ENCODE results near the gene RAP2B. TPM values are rescaled to one million over a fixed set of nuclear protein-coding genes. Genes with fewer than 3 reads are reported as not detected.
A peak's percentile ranks its signal among the peaks of the same experiment; 100 is the strongest.

RAP2B gene
- total RNA-seq, 1 experiment from 2014 or later, result 18.2 TPM

GRCh38 chr3:153209596-153209995 lies 47.6 kb downstream of the RAP2B start:
- no peak overlapping the region for H3K23ac ChIP-seq (ENCODE audit: insufficient read length, low read depth, low read length)
- H3K4me1 Mint-ChIP-seq, result peaks cover 29 to 32% of the 10 kb centered on the region in 2 experiments
- no peaks in the 10 kb centered on the region for H4K20me1 ChIP-seq (ENCODE audit: control insufficient read depth, insufficient read depth, insufficient read length)
- no peak overlapping the region for H3K18ac ChIP-seq (ENCODE audit: insufficient read length, low read depth, low read length)
- no peaks in the 10 kb centered on the region for H3K23me2 ChIP-seq (ENCODE audit: insufficient read length, low read depth, low read length, poor library complexity, severe bottlenecking)
- H3K36me3 Mint-ChIP-seq (ENCODE audit: insufficient read depth in 1 of 3, low read depth in 3 of 3), result no peaks in the 10 kb centered on the region; a peak in 1 of 7 replicates
- no peak overlapping the region for H3K56ac ChIP-seq (ENCODE audit: insufficient read length, low read depth, low read length)
- peak overlapping the region; percentile 48 to 49; a peak in 4 of 5 replicates for H3K4me3 Mint-ChIP-seq
- H2BK15ac ChIP-seq (ENCODE audit: low read depth, low read length), result no peak overlapping the region
- H2AK5ac ChIP-seq (ENCODE audit: insufficient read length, low read length), result no peak overlapping the region
- peak overlapping the region; percentile 21 to 34 (median 32); a peak in 4 of 7 replicates for H3K27ac Mint-ChIP-seq
- H3K79me2 ChIP-seq (ENCODE audit: insufficient read depth, low read length), result no peaks in the 10 kb centered on the region
- H3K27me3 ChIP-seq (ENCODE audit: insufficient read depth, low read length), result no peaks in the 10 kb centered on the region
- H3K4me1 ChIP-seq (ENCODE audit: insufficient read depth, low read length), result peaks cover 4% of the 10 kb centered on the region; the same call in 1 of the 2 replicates
- no peak overlapping the region for H3K9ac ChIP-seq (ENCODE audit: extremely low read depth, insufficient read length, low read length)
- no peaks in the 10 kb centered on the region for H3K9me3 Mint-ChIP-seq
- H4K8ac ChIP-seq (replicated peaks; ENCODE audit: insufficient read length, low read depth, low read length), result no peak overlapping the region
- no peak overlapping the region for H3K14ac ChIP-seq (ENCODE audit: insufficient read depth, low read length)
- TF ChIP-seq, protein P1, sequence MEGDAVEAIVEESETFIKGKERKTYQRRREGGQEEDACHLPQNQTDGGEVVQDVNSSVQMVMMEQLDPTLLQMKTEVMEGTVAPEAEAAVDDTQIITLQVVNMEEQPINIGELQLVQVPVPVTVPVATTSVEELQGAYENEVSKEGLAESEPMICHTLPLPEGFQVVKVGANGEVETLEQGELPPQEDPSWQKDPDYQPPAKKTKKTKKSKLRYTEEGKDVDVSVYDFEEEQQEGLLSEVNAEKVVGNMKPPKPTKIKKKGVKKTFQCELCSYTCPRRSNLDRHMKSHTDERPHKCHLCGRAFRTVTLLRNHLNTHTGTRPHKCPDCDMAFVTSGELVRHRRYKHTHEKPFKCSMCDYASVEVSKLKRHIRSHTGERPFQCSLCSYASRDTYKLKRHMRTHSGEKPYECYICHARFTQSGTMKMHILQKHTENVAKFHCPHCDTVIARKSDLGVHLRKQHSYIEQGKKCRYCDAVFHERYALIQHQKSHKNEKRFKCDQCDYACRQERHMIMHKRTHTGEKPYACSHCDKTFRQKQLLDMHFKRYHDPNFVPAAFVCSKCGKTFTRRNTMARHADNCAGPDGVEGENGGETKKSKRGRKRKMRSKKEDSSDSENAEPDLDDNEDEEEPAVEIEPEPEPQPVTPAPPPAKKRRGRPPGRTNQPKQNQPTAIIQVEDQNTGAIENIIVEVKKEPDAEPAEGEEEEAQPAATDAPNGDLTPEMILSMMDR (conservative IDR thresholded peaks at IDR 0.05), result no peak
- H3K79me1 ChIP-seq (ENCODE audit: insufficient read depth, low read depth, low read length, poor library complexity, severe bottlenecking), result no peaks in the 10 kb centered on the region
- peak overlapping the region; percentile 50 for H3K4me2 ChIP-seq (ENCODE audit: insufficient read depth, insufficient read length, low read length)
- H3K27ac ChIP-seq (ENCODE audit: insufficient read length, low read depth, low read length), result no peak overlapping the region
- no peak overlapping the region for H2BK120ac ChIP-seq (ENCODE audit: low read depth, low read length, poor library complexity, severe bottlenecking)
- no peaks in the 10 kb centered on the region for H3K9me3 ChIP-seq (ENCODE audit: control insufficient read depth, low read depth, low read length)
- DNase-seq, result peak; percentile 89
- H3K27me3 Mint-ChIP-seq (ENCODE audit: low read depth), result no peaks in the 10 kb centered on the region
- H2BK12ac ChIP-seq (ENCODE audit: insufficient read length, low read depth, low read length), result no peak overlapping the region
- WGBS (ENCODE audit: extremely low coverage, insufficient read length, low lambda C conversion rate), result no CpG with 5 or more reads among the region's 8 CpGs
- H4K5ac ChIP-seq (ENCODE audit: insufficient read length, low read depth, low read length), result no peak overlapping the region
- H2BK20ac ChIP-seq (ENCODE audit: low read depth, low read length, poor library complexity, severe bottlenecking), result no peak overlapping the region
- no peak overlapping the region for H2AFZ ChIP-seq (ENCODE audit: low read length)
- no peak overlapping the region for H4K91ac ChIP-seq (ENCODE audit: insufficient read length, low read depth, low read length)
- no peak overlapping the region for H3K4ac ChIP-seq (ENCODE audit: low read depth, low read length)
- no peak overlapping the region for H2BK5ac ChIP-seq (ENCODE audit: insufficient read length, low read length)
- H3T11ph ChIP-seq (ENCODE audit: low read length), result no peak overlapping the region

All from H9 (cell line).